Osteoblast (primary cell): Measurements from ENCODE around the gene DEFB121. TPM values are rescaled to one million over a fixed set of nuclear protein-coding genes. Genes with fewer than 3 reads are reported as not detected.

Experiments used
- DNase-seq: peaks from one replicate; pipeline ENCODE4 v3.0.0; 2011; ENCODE audit warnings: low spot score, mixed read lengths; ENCODE audit not compliant: insufficient read length; ENCODE audit errors: missing footprints
- H2AFZ ChIP-seq: 2 replicates; pipeline ENCODE4 v1.6.0; 2011; ENCODE audit warnings: mild to moderate bottlenecking, low read length
- H3K27ac ChIP-seq: 2 replicates; pipeline ENCODE4 v1.5.1; 2011; ENCODE audit warnings: mild to moderate bottlenecking, low read depth, low read length, moderate library complexity
- H3K27me3 ChIP-seq: 2 replicates; pipeline ENCODE4 v1.6.0; 2012; ENCODE audit warnings: mild to moderate bottlenecking, control low read depth, inconsistent platforms, low read length, moderate library complexity; ENCODE audit not compliant: insufficient read depth
- H3K36me3 ChIP-seq: 2 replicates; pipeline ENCODE4 v1.5.1; 2011; ENCODE audit warnings: mild to moderate bottlenecking, low read length, control low read depth, moderate library complexity; ENCODE audit not compliant: insufficient read depth
- H3K4me1 ChIP-seq: 2 replicates; pipeline ENCODE4 v1.5.1; 2011; ENCODE audit warnings: mild to moderate bottlenecking, low read length, control low read depth, moderate library complexity; ENCODE audit not compliant: insufficient read depth
- H3K4me2 ChIP-seq: 2 replicates; pipeline ENCODE4 v1.6.0; 2011; ENCODE audit warnings: mild to moderate bottlenecking, low read length; ENCODE audit not compliant: insufficient read depth
- H3K4me3 ChIP-seq: fragments of 200-600 bp; sonication (generic); 3 replicates; pipeline ENCODE4 v1.5.1; 2012; ENCODE audit warnings: mild to moderate bottlenecking, low read length, inconsistent platforms; ENCODE audit not compliant: insufficient read depth
- H3K79me2 ChIP-seq: 2 replicates; pipeline ENCODE4 v1.6.0; 2012; ENCODE audit warnings: mild to moderate bottlenecking, low read length, control low read depth, inconsistent platforms; ENCODE audit not compliant: insufficient read depth
- H3K9me3 ChIP-seq: 2 replicates; pipeline ENCODE4 v1.5.1; 2011; ENCODE audit warnings: low read depth, low read length, control low read depth
- H4K20me1 ChIP-seq: 2 replicates; pipeline ENCODE4 v1.6.0; 2012; ENCODE audit warnings: mild to moderate bottlenecking, low read length, control low read depth; ENCODE audit not compliant: insufficient read depth
- small RNA-seq: library from RNA; depleted of rRNA; stranded (forward); fragments of <200 nt; gene quantifications from one replicate; pipeline ENCODE3, GENCODE V24; 2012
- total RNA-seq: library from RNA; depleted of rRNA; stranded (reverse); fragments of >200 nt; gene quantifications from 2 replicates; pipeline ENCODE4 v1.2.3, GENCODE V29; 2012
- TF ChIP-seq, protein P1 (sequence below): IDR thresholded peaks from 2 replicates; pipeline ENCODE4 v1.5.1; 2011; ENCODE audit warnings: mild to moderate bottlenecking, low read depth, low read length, moderate library complexity; ENCODE audit errors: extremely low read depth

Gene DEFB121
- total RNA-seq, 1 donor, result not detected

DNA sequence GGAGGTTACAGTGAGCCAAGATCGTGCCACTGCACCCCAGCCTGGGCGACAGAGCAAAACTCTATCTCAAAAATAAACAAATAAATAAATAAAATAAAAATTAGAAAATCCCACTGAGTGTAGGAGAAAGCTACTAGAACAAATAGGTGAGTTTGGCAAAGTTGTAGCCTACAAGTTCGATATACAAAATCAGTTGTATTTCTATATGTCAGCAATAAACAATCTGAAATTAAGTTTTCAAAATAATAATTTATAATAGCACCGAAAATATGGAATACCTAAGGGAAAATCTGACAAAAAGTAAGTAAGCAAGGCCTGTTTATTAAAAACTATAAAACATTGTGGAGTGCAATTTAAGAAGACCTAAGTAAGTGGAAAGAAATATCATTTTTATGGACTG is 42.7 kb downstream of the DEFB121 start:
- no peaks in the 10 kb centered on the region for H3K9me3 ChIP-seq
- no peak overlapping the region for H3K4me3 ChIP-seq
- no peaks in the 10 kb centered on the region for H3K79me2 ChIP-seq
- no peaks in the 10 kb centered on the region for H3K4me1 ChIP-seq
- no peak for DNase-seq
- no peak overlapping the region for H3K27ac ChIP-seq
- no peaks in the 10 kb centered on the region for H3K27me3 ChIP-seq
- H2AFZ ChIP-seq, result no peak overlapping the region
- H3K36me3 ChIP-seq, result no peaks in the 10 kb centered on the region
- H3K4me2 ChIP-seq, result no peak overlapping the region
- TF ChIP-seq, protein P1, sequence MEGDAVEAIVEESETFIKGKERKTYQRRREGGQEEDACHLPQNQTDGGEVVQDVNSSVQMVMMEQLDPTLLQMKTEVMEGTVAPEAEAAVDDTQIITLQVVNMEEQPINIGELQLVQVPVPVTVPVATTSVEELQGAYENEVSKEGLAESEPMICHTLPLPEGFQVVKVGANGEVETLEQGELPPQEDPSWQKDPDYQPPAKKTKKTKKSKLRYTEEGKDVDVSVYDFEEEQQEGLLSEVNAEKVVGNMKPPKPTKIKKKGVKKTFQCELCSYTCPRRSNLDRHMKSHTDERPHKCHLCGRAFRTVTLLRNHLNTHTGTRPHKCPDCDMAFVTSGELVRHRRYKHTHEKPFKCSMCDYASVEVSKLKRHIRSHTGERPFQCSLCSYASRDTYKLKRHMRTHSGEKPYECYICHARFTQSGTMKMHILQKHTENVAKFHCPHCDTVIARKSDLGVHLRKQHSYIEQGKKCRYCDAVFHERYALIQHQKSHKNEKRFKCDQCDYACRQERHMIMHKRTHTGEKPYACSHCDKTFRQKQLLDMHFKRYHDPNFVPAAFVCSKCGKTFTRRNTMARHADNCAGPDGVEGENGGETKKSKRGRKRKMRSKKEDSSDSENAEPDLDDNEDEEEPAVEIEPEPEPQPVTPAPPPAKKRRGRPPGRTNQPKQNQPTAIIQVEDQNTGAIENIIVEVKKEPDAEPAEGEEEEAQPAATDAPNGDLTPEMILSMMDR, result no peak
- no peaks in the 10 kb centered on the region for H4K20me1 ChIP-seq

DNA sequence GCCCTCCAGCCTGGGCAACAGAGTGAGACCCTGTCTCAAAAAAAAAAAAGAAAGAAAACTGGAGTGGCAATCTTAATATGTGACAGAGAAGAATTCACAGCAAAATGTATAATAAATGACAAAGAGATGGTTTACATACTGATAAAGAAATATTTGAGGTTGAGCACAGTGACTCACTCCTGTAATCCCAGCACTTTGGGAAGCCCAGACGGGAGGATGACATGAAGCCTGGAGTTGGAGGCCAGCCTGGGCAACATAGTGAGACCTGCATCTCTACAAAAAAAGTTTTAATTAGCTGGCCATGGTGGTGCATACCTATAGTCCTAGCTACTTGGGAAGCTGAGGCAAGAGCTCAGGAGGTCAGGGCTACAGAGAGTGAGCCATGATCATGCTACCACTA is 50.0 kb downstream of the DEFB121 start:
- Histone ChIP-seq H3K27ac (no peak overlapping the region), H3K4me1 (no peaks in the 10 kb centered on the region), H2AFZ (no peak overlapping the region), H3K27me3 (no peaks in the 10 kb centered on the region), H3K9me3 (no peaks in the 10 kb centered on the region), H3K36me3 (no peaks in the 10 kb centered on the region), H3K4me3 (no peak overlapping the region), H3K79me2 (no peaks in the 10 kb centered on the region), H4K20me1 (no peaks in the 10 kb centered on the region), H3K4me2 (no peak overlapping the region)
- DNase-seq, result no peak
- TF ChIP-seq, protein P1, result no peak

Small RNAs within 50 kb of the gene (small RNA-seq; reads per million reads assigned to genes)
- gene DEFB117 (not detected), gene RF00561 (not detected), gene RNA5SP480 (not detected)

Other genes with a start within 250 kb of the DEFB121 start
- not detected in 2 replicates for gene DEFB115, start 148.6 kb downstream of the DEFB121 start, total RNA-seq
- gene DEFB116, start 97.6 kb downstream of the DEFB121 start, total RNA-seq, result not detected in 2 replicates
- gene DEFB118, start 37.6 kb downstream of the DEFB121 start, total RNA-seq, result not detected in 2 replicates
- gene DEFB119, start 15.6 kb downstream of the DEFB121 start, total RNA-seq, result not detected in 2 replicates
- gene DEFB123, start 34.4 kb upstream of the DEFB121 start, total RNA-seq, result not detected in 2 replicates
- not detected in 2 replicates for gene DEFB124, start 68.9 kb upstream of the DEFB121 start, total RNA-seq
- gene REM1, start 69.1 kb upstream of the DEFB121 start, total RNA-seq, result 0.29 TPM in 1 of 2 replicates, not detected in the other
- 85.8 and 91.1 TPM in 2 replicates for gene HM13, start 108.2 kb upstream of the DEFB121 start, total RNA-seq
- gene ID1, start 199.1 kb upstream of the DEFB121 start, total RNA-seq, result 56.3 and 82.5 TPM in 2 replicates
- gene COX4I2, start 231.7 kb upstream of the DEFB121 start, total RNA-seq, result not detected in 2 replicates